ENCODE measurements around the gene BNC2.

BNC2 gene

GRCh38 chr9:16701347-16701746, 169.1 kb downstream of the BNC2 start:
- H3K4me3 ChIP-seq (replicated peaks; ENCODE audit: insufficient read depth, low read length) = no peak overlapping the region
- no peaks in the 10 kb centered on the region for H3K27me3 ChIP-seq (ENCODE audit: insufficient read depth, poor library complexity, severe bottlenecking)
- H3K27ac ChIP-seq (replicated peaks) = no peak overlapping the region
- TF ChIP-seq, protein P1, sequence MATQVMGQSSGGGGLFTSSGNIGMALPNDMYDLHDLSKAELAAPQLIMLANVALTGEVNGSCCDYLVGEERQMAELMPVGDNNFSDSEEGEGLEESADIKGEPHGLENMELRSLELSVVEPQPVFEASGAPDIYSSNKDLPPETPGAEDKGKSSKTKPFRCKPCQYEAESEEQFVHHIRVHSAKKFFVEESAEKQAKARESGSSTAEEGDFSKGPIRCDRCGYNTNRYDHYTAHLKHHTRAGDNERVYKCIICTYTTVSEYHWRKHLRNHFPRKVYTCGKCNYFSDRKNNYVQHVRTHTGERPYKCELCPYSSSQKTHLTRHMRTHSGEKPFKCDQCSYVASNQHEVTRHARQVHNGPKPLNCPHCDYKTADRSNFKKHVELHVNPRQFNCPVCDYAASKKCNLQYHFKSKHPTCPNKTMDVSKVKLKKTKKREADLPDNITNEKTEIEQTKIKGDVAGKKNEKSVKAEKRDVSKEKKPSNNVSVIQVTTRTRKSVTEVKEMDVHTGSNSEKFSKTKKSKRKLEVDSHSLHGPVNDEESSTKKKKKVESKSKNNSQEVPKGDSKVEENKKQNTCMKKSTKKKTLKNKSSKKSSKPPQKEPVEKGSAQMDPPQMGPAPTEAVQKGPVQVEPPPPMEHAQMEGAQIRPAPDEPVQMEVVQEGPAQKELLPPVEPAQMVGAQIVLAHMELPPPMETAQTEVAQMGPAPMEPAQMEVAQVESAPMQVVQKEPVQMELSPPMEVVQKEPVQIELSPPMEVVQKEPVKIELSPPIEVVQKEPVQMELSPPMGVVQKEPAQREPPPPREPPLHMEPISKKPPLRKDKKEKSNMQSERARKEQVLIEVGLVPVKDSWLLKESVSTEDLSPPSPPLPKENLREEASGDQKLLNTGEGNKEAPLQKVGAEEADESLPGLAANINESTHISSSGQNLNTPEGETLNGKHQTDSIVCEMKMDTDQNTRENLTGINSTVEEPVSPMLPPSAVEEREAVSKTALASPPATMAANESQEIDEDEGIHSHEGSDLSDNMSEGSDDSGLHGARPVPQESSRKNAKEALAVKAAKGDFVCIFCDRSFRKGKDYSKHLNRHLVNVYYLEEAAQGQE (IDR thresholded peaks at IDR 0.05; ENCODE audit: insufficient replicate concordance, low read depth) = no peak
- TF ChIP-seq, protein P2, sequence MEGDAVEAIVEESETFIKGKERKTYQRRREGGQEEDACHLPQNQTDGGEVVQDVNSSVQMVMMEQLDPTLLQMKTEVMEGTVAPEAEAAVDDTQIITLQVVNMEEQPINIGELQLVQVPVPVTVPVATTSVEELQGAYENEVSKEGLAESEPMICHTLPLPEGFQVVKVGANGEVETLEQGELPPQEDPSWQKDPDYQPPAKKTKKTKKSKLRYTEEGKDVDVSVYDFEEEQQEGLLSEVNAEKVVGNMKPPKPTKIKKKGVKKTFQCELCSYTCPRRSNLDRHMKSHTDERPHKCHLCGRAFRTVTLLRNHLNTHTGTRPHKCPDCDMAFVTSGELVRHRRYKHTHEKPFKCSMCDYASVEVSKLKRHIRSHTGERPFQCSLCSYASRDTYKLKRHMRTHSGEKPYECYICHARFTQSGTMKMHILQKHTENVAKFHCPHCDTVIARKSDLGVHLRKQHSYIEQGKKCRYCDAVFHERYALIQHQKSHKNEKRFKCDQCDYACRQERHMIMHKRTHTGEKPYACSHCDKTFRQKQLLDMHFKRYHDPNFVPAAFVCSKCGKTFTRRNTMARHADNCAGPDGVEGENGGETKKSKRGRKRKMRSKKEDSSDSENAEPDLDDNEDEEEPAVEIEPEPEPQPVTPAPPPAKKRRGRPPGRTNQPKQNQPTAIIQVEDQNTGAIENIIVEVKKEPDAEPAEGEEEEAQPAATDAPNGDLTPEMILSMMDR (IDR thresholded peaks at IDR 0.05; ENCODE audit: insufficient read depth, low read length) = no peak
- TF ChIP-seq GABPA (IDR thresholded peaks at IDR 0.05; ENCODE audit: low read depth) = no peak
- TF ChIP-seq SPI1 (IDR thresholded peaks at IDR 0.05; ENCODE audit: borderline replicate concordance, low read depth) = no peak
- no peak for TF ChIP-seq POLR2AphosphoS5 (IDR thresholded peaks at IDR 0.05; ENCODE audit: low read depth)
- no peak for DNase-seq (ENCODE audit: low read depth in 1 of 2, low spot score in 1 of 2)

GRCh38 chr9:16693616-16694015, 176.9 kb downstream of the BNC2 start:
- no peaks in the 10 kb centered on the region for H3K27me3 ChIP-seq (ENCODE audit: insufficient read depth, poor library complexity, severe bottlenecking)
- TF ChIP-seq, protein P2 (IDR thresholded peaks at IDR 0.05; ENCODE audit: insufficient read depth, low read length) = no peak
- TF ChIP-seq, protein P1 (IDR thresholded peaks at IDR 0.05; ENCODE audit: insufficient replicate concordance, low read depth) = no peak
- no peak for TF ChIP-seq SPI1 (IDR thresholded peaks at IDR 0.05; ENCODE audit: borderline replicate concordance, low read depth)
- no peak for TF ChIP-seq GABPA (IDR thresholded peaks at IDR 0.05; ENCODE audit: low read depth)
- no peak for TF ChIP-seq POLR2AphosphoS5 (IDR thresholded peaks at IDR 0.05; ENCODE audit: low read depth)
- H3K4me3 ChIP-seq (replicated peaks; ENCODE audit: insufficient read depth, low read length) = no peak overlapping the region
- no peak for DNase-seq (ENCODE audit: low read depth in 1 of 2, low spot score in 1 of 2)
- no peak overlapping the region for H3K27ac ChIP-seq (replicated peaks)

DNA sequence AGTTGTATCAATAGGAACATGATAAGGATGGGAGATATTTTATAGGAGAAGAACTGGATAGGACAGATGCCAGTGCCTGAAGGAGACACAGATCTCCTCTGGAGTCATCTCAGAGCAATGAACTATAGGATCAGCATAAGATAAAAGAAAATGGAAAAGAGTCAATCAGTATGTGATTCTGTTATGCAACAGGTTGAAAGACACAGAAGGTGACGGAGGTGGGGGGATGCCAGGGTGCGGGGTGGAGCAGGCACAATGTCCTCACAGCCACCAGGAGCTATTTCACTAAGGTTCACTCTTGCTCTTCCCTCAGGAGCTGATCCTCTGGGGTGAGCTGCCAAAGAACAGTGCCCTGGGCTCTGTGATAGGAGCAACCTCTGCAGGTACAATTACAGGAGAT, 179.8 kb downstream of the BNC2 start:
- Histone ChIP-seq H3K27ac (replicated peaks) (no peak overlapping the region), H3K4me3 (replicated peaks; ENCODE audit: insufficient read depth, low read length) (no peak overlapping the region), H3K27me3 (ENCODE audit: insufficient read depth, poor library complexity, severe bottlenecking) (no peaks in the 10 kb centered on the region)
- DNase-seq (ENCODE audit: low read depth in 1 of 2, low spot score in 1 of 2) = no peak
- TF ChIP-seq, protein P1 (IDR thresholded peaks at IDR 0.05; ENCODE audit: insufficient replicate concordance, low read depth) = no peak
- TF ChIP-seq GABPA (IDR thresholded peaks at IDR 0.05; ENCODE audit: low read depth) (no peak), POLR2AphosphoS5 (IDR thresholded peaks at IDR 0.05; ENCODE audit: low read depth) (no peak), SPI1 (IDR thresholded peaks at IDR 0.05; ENCODE audit: borderline replicate concordance, low read depth) (no peak)
- TF ChIP-seq, protein P2 (IDR thresholded peaks at IDR 0.05; ENCODE audit: insufficient read depth, low read length) = no peak
